HepG2 (cell line): ENCODE results near the gene MTA1. TPM values are rescaled to one million over a fixed set of nuclear protein-coding genes. Genes with fewer than 3 reads are reported as not detected.

Experiments
- BATF2 ChIP-seq: sonication (generic); formaldehyde crosslinking; IDR thresholded peaks from 2 replicates; pipeline ENCODE4 v1.8.0; 2022; ENCODE audit warnings: mild to moderate bottlenecking, missing genetic modification reagents, moderate library complexity
- CCDC6 ChIP-seq: sonication (generic); formaldehyde crosslinking; IDR thresholded peaks from 2 replicates; pipeline ENCODE4 v1.8.1; 2022; ENCODE audit warnings: mild to moderate bottlenecking, missing genetic modification reagents, moderate library complexity
- GABPB1 ChIP-seq: IDR thresholded peaks from 2 replicates; pipeline ENCODE4 v1.6.1; 2016; ENCODE audit warnings: mild to moderate bottlenecking, missing genetic modification reagents, moderate library complexity, missing compliant biosample characterization
- KAT7 ChIP-seq: IDR thresholded peaks from 2 replicates; pipeline ENCODE4 v1.6.1; 2018; ENCODE audit warnings: borderline replicate concordance, missing compliant biosample characterization
- NFATC3 ChIP-seq: sonication (generic); formaldehyde crosslinking; IDR thresholded peaks from 2 replicates; pipeline ENCODE4 v1.5.1; 2020; ENCODE audit warnings: mild to moderate bottlenecking, missing genetic modification reagents
- NKX3-1 ChIP-seq: sonication (generic); formaldehyde crosslinking; IDR thresholded peaks from 2 replicates; pipeline ENCODE4 v1.5.0; 2020; ENCODE audit warnings: missing genetic modification reagents
- POGZ ChIP-seq: sonication (generic); formaldehyde crosslinking; IDR thresholded peaks from 2 replicates; pipeline ENCODE4 v1.4.0; 2020; ENCODE audit warnings: mild to moderate bottlenecking, missing genetic modification reagents
- POLR2AphosphoS2 ChIP-seq: IDR thresholded peaks from 2 replicates; pipeline ENCODE4 v1.6.1; 2011; ENCODE audit warnings: low read depth, low read length, improper control_type of control experiment
- RAD51 ChIP-seq: fragments of 450-650 bp; IDR thresholded peaks from 2 replicates; pipeline ENCODE4 v1.6.1; 2016; ENCODE audit warnings: borderline replicate concordance
- RARG ChIP-seq: sonication (generic); formaldehyde crosslinking; IDR thresholded peaks from 2 replicates; pipeline ENCODE4 v1.4.0; 2020; ENCODE audit warnings: low read depth, mild to moderate bottlenecking, missing genetic modification reagents
- SALL1 ChIP-seq: sonication (generic); formaldehyde crosslinking; IDR thresholded peaks from 2 replicates; pipeline ENCODE4 v1.8.0; 2022; ENCODE audit warnings: mild to moderate bottlenecking, missing genetic modification reagents
- SAP130 ChIP-seq: IDR thresholded peaks from 2 replicates; pipeline ENCODE4 v1.6.1; 2016; ENCODE audit warnings: low read depth
- SP5 ChIP-seq: IDR thresholded peaks from 2 replicates; pipeline ENCODE4 v1.6.1; 2016; ENCODE audit warnings: low read depth, borderline replicate concordance
- WIZ ChIP-seq: sonication (generic); formaldehyde crosslinking; IDR thresholded peaks from 2 replicates; pipeline ENCODE4 v1.5.1; 2020; ENCODE audit warnings: mild to moderate bottlenecking, missing genetic modification reagents
- YY1 ChIP-seq: IDR thresholded peaks from 2 replicates; pipeline ENCODE4 v1.6.1; 2011; ENCODE audit warnings: low read length, low read depth, moderate library complexity, mild to moderate bottlenecking; ENCODE audit not compliant: insufficient read depth, insufficient replicate concordance
- ZBTB1 ChIP-seq: sonication (generic); formaldehyde crosslinking; IDR thresholded peaks from 2 replicates; pipeline ENCODE4 v1.4.0; 2020; ENCODE audit warnings: missing genetic modification reagents, borderline replicate concordance
- ZC3H4 ChIP-seq: sonication (generic); formaldehyde crosslinking; IDR thresholded peaks from 2 replicates; pipeline ENCODE4 v1.4.0; 2020; ENCODE audit warnings: missing genetic modification reagents, borderline replicate concordance
- ZMYM3 ChIP-seq: sonication (generic); formaldehyde crosslinking; IDR thresholded peaks from 2 replicates; pipeline ENCODE4 v1.5.1; 2020; ENCODE audit warnings: mild to moderate bottlenecking, missing genetic modification reagents
- ZNF589 ChIP-seq: sonication (generic); formaldehyde crosslinking; conservative IDR thresholded peaks from 2 replicates; pipeline ENCODE4 v1.8.0; 2022; ENCODE audit warnings: mild to moderate bottlenecking, moderate library complexity, missing genetic modification reagents
- ZNF747 ChIP-seq: sonication (generic); formaldehyde crosslinking; IDR thresholded peaks from 2 replicates; pipeline ENCODE4 v1.8.1; 2023; ENCODE audit warnings: missing genetic modification reagents, mild to moderate bottlenecking, borderline replicate concordance
- polyA plus RNA-seq, 8 experiments: library from polyadenylated mRNA; depleted of rRNA in 3 of 8; stranded (reverse) in 7 of 8; unstranded in 1 of 8; fragments of >200 nt; fragmentation: Illumina TruSeq in 4 of 8; extraction: Trizol in 4 of 8; gene quantifications; 2 replicates each; pipeline versions ENCODE4 v1.2.1 to v1.2.3, GENCODE V29; 2011 to 2016; ENCODE audit warnings: low read depth in 4 of 8, missing spikeins in 1 of 8, mixed read lengths in 1 of 8; ENCODE audit not compliant: insufficient read depth in 1 of 8
- total RNA-seq, 5 experiments: library from RNA; depleted of rRNA; stranded (reverse); fragments of >200 nt; fragmentation: Illumina TruSeq; extraction: Trizol; gene quantifications; 2 replicates each; pipeline ENCODE4 v1.2.3, GENCODE V29; 2016; ENCODE audit warnings: low read depth in 1 of 5
- TF ChIP-seq, protein P1 (sequence below): sonication (generic); formaldehyde crosslinking; IDR thresholded peaks from 2 replicates; pipeline ENCODE4 v1.4.0; 2020; ENCODE audit warnings: mild to moderate bottlenecking, missing genetic modification reagents
- TF ChIP-seq, protein P2 (sequence below): sonication (generic); formaldehyde crosslinking; conservative IDR thresholded peaks from 2 replicates; pipeline ENCODE4 v1.8.0; 2022; ENCODE audit warnings: mild to moderate bottlenecking, moderate library complexity, missing genetic modification reagents

MTA1 gene
- total and polyA plus RNA-seq, 2 of the 13 experiments (the other 11 are each of a cell fraction or from before 2014, with no cell fraction given): 35.2 to 85.8 TPM

DNA sequence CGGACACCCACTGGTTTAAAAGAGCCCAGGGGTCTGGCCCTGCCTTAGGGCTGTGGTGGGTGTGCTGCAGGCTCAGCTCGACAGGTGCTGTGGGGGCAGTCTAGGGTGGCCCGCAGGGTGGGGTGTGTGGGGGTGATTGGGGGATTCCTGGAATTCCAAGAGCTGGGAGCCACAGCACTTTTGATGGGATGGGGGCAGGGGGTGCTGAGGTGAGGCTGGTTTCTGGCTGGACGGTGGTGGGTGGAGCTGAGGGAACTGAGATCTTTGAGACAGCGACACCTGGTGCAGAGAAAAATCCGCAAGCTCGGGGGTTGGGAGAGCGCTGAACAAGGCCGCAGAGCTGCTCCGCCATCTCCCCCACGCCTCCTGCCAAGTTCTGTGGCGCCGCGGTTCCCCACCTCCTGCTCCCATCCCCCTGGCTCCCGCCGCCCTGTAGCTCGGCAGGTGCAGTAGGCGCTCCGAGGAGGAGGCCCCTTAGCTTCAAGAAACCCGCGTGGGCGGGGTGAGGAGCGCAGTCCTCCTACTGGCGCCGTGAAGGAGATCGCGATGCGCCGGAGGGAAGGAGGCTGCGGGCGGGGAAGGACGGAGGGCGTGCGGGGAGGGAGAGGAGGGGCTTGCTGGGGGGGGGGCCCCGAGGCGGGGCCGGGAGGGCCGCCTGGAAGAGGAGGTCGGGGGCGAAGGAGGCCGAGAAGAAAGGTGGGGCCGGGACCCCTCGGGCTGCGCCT, 70.1 kb downstream of the MTA1 start (continued):
- TF ChIP-seq, protein P1, sequence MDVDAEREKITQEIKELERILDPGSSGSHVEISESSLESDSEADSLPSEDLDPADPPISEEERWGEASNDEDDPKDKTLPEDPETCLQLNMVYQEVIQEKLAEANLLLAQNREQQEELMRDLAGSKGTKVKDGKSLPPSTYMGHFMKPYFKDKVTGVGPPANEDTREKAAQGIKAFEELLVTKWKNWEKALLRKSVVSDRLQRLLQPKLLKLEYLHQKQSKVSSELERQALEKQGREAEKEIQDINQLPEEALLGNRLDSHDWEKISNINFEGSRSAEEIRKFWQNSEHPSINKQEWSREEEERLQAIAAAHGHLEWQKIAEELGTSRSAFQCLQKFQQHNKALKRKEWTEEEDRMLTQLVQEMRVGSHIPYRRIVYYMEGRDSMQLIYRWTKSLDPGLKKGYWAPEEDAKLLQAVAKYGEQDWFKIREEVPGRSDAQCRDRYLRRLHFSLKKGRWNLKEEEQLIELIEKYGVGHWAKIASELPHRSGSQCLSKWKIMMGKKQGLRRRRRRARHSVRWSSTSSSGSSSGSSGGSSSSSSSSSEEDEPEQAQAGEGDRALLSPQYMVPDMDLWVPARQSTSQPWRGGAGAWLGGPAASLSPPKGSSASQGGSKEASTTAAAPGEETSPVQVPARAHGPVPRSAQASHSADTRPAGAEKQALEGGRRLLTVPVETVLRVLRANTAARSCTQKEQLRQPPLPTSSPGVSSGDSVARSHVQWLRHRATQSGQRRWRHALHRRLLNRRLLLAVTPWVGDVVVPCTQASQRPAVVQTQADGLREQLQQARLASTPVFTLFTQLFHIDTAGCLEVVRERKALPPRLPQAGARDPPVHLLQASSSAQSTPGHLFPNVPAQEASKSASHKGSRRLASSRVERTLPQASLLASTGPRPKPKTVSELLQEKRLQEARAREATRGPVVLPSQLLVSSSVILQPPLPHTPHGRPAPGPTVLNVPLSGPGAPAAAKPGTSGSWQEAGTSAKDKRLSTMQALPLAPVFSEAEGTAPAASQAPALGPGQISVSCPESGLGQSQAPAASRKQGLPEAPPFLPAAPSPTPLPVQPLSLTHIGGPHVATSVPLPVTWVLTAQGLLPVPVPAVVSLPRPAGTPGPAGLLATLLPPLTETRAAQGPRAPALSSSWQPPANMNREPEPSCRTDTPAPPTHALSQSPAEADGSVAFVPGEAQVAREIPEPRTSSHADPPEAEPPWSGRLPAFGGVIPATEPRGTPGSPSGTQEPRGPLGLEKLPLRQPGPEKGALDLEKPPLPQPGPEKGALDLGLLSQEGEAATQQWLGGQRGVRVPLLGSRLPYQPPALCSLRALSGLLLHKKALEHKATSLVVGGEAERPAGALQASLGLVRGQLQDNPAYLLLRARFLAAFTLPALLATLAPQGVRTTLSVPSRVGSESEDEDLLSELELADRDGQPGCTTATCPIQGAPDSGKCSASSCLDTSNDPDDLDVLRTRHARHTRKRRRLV: no peak
- TF ChIP-seq KAT7 (no peak), ZNF747 (0 out of 2 replicates have a peak, but pooled peaks have one; percentile 1), SP5 (CRISPR knock-in tag) (peak; percentile 34; the same call in 1 of the 2 replicates), CCDC6 (CRISPR knock-in tag) (no peak), NFATC3 (no peak), NKX3-1 (CRISPR knock-in tag) (no peak), GABPB1 (CRISPR knock-in tag) (peak; percentile 58; the same call in 1 of the 2 replicates), ZC3H4 (CRISPR knock-in tag) (0 out of 2 replicates have a peak, but pooled peaks have one; percentile 33), SAP130 (CRISPR knock-in tag) (peak; percentile 54), BATF2 (CRISPR knock-in tag) (0 out of 2 replicates have a peak, but pooled peaks have one; percentile 14), ZBTB1 (CRISPR knock-in tag) (no peak), RAD51 (no peak), POLR2AphosphoS2 (no peak), YY1 (peak; percentile 56), WIZ (CRISPR knock-in tag) (0 out of 2 replicates have a peak, but pooled peaks have one; percentile 35), ZNF589 (CRISPR knock-in tag) (no peak), ZMYM3 (CRISPR knock-in tag) (no peak), RARG (CRISPR knock-in tag) (no peak), POGZ (CRISPR knock-in tag) (no peak), SALL1 (peak; percentile 38; the same call in 1 of the 2 replicates)
- TF ChIP-seq, protein P2, sequence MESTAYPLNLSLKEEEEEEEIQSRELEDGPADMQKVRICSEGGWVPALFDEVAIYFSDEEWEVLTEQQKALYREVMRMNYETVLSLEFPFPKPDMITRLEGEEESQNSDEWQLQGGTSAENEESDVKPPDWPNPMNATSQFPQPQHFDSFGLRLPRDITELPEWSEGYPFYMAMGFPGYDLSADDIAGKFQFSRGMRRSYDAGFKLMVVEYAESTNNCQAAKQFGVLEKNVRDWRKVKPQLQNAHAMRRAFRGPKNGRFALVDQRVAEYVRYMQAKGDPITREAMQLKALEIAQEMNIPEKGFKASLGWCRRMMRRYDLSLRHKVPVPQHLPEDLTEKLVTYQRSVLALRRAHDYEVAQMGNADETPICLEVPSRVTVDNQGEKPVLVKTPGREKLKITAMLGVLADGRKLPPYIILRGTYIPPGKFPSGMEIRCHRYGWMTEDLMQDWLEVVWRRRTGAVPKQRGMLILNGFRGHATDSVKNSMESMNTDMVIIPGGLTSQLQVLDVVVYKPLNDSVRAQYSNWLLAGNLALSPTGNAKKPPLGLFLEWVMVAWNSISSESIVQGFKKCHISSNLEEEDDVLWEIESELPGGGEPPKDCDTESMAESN: no peak
